ENCODE data around the gene KLHL4. TPM values are rescaled to one million over a fixed set of nuclear protein-coding genes. Genes with fewer than 3 reads are reported as not detected.
"Not testable (repeated sequence)": the region's sequence is repeated elsewhere in the genome, so short reads cannot be mapped to it uniquely, and the experiment has no call there.

Gene KLHL4
- total RNA-seq, 1 experiment from 2014 or later: not detected

- CTCF ChIA-PET: no interaction called here
- Mint-ChIP-seq H3K27ac (ENCODE audit: unreplicated experiment) (no peak overlapping the region), H3K4me1 (ENCODE audit: low read depth, unreplicated experiment) (no peaks in the 10 kb centered on the region), H3K9me3 (ENCODE audit: unreplicated experiment) (no peaks in the 10 kb centered on the region), H3K4me3 (ENCODE audit: unreplicated experiment) (no peak overlapping the region), H3K27me3 (ENCODE audit: insufficient read depth, unreplicated experiment) (peaks cover 3% of the 10 kb centered on the region), H3K36me3 (ENCODE audit: insufficient read depth, unreplicated experiment) (no peaks in the 10 kb centered on the region)
- POLR2A ChIA-PET: no interaction called here
- H3K9me3 ChIP-seq: no peaks in the 10 kb centered on the region
- intact Hi-C loops (cut with micrococcal nuclease; ENCODE audit: unreplicated experiment): no loop called here
- no peak for TF ChIP-seq CTCF (IDR thresholded peaks at IDR 0.05; ENCODE audit: insufficient read depth in 1 of 2, low read depth in 1 of 2, low read length in 1 of 2, severe bottlenecking in 1 of 2, unreplicated experiment in 1 of 2)
- no peaks in the 10 kb centered on the region for H3K4me1 ChIP-seq
- H3K4me3 ChIP-seq (ENCODE audit: low read depth, low read length): no peak overlapping the region
- no peaks in the 10 kb centered on the region for H3K27me3 ChIP-seq (replicated peaks; ENCODE audit: control insufficient read depth, insufficient read depth, low read length)
- BruUV-seq (replicated peaks): no TSS peak
- no peak for DNase-seq
- no peaks in the 10 kb centered on the region for H3K36me3 ChIP-seq (ENCODE audit: control insufficient read depth, insufficient read depth, low read length)
These were observed 162.2 kb downstream of the KLHL4 start for GRCh38 chrX:87679849-87680248.

GRCh38 chrX:87687703-87688102 is 170.1 kb downstream of the KLHL4 start:
- BruUV-seq (replicated peaks): no TSS peak
- Histone ChIP-seq H3K9me3 (no peaks in the 10 kb centered on the region), H3K27me3 (replicated peaks; ENCODE audit: control insufficient read depth, insufficient read depth, low read length) (no peaks in the 10 kb centered on the region), H3K4me3 (ENCODE audit: low read depth, low read length) (no peak overlapping the region), H3K36me3 (ENCODE audit: control insufficient read depth, insufficient read depth, low read length) (no peaks in the 10 kb centered on the region), H3K4me1 (no peaks in the 10 kb centered on the region)
- TF ChIP-seq CTCF (IDR thresholded peaks at IDR 0.05; ENCODE audit: insufficient read depth in 1 of 2, low read depth in 1 of 2, low read length in 1 of 2, severe bottlenecking in 1 of 2, unreplicated experiment in 1 of 2): no peak
- Mint-ChIP-seq H3K27ac (ENCODE audit: unreplicated experiment) (no peak overlapping the region), H3K4me1 (ENCODE audit: low read depth, unreplicated experiment) (no peaks in the 10 kb centered on the region), H3K9me3 (ENCODE audit: unreplicated experiment) (peaks cover 9% of the 10 kb centered on the region), H3K4me3 (ENCODE audit: unreplicated experiment) (no peak overlapping the region), H3K36me3 (ENCODE audit: insufficient read depth, unreplicated experiment) (no peaks in the 10 kb centered on the region), H3K27me3 (ENCODE audit: insufficient read depth, unreplicated experiment) (no peaks in the 10 kb centered on the region)
- intact Hi-C loops (cut with micrococcal nuclease; ENCODE audit: unreplicated experiment): no loop called here
- CTCF ChIA-PET: no interaction called here
- DNase-seq: no peak
- POLR2A ChIA-PET: no interaction called here

GRCh38 chrX:87688113-87688748 is 170.6 kb downstream of the KLHL4 start:
- H3K9me3 Mint-ChIP-seq (ENCODE audit: unreplicated experiment); H3K4me1 ChIP-seq; H3K4me1 Mint-ChIP-seq (ENCODE audit: low read depth, unreplicated experiment); H3K4me3 ChIP-seq (ENCODE audit: low read depth, low read length); CTCF ChIA-PET; DNase-seq; H3K36me3 Mint-ChIP-seq (ENCODE audit: insufficient read depth, unreplicated experiment); H3K9me3 ChIP-seq; H3K27ac Mint-ChIP-seq (ENCODE audit: unreplicated experiment); H3K27me3 Mint-ChIP-seq (ENCODE audit: insufficient read depth, unreplicated experiment); H3K27me3 ChIP-seq (replicated peaks; ENCODE audit: control insufficient read depth, insufficient read depth, low read length); POLR2A ChIA-PET; H3K4me3 Mint-ChIP-seq (ENCODE audit: unreplicated experiment); intact Hi-C loops (cut with micrococcal nuclease; ENCODE audit: unreplicated experiment); H3K36me3 ChIP-seq (ENCODE audit: control insufficient read depth, insufficient read depth, low read length); BruUV-seq (replicated peaks): not testable (repeated sequence)

GRCh38 chrX:87689218-87689617 is 171.6 kb downstream of the KLHL4 start:
- H3K27me3 ChIP-seq (replicated peaks; ENCODE audit: control insufficient read depth, insufficient read depth, low read length); H3K4me1 ChIP-seq; intact Hi-C loops (cut with micrococcal nuclease; ENCODE audit: unreplicated experiment); H3K4me1 Mint-ChIP-seq (ENCODE audit: low read depth, unreplicated experiment); H3K4me3 Mint-ChIP-seq (ENCODE audit: unreplicated experiment); H3K36me3 Mint-ChIP-seq (ENCODE audit: insufficient read depth, unreplicated experiment); DNase-seq; H3K9me3 Mint-ChIP-seq (ENCODE audit: unreplicated experiment); H3K36me3 ChIP-seq (ENCODE audit: control insufficient read depth, insufficient read depth, low read length); H3K27ac Mint-ChIP-seq (ENCODE audit: unreplicated experiment); H3K4me3 ChIP-seq (ENCODE audit: low read depth, low read length); BruUV-seq (replicated peaks); POLR2A ChIA-PET; CTCF ChIA-PET; H3K9me3 ChIP-seq; H3K27me3 Mint-ChIP-seq (ENCODE audit: insufficient read depth, unreplicated experiment): not testable (repeated sequence)
